GM19035 (cell line): ENCODE data around the gene OR4A47.
"Not testable (repeated sequence)": the region's sequence is repeated elsewhere in the genome, so short reads cannot be mapped to it uniquely, and the experiment has no call there.

ENCODE experiments used
- ATAC-seq: cut with Tn5 transposase; IDR thresholded peaks from one replicate; pipeline ENCODE4 v1.9.1; 2021; ENCODE audit not compliant: unreplicated experiment

The OR4A47 gene, protein sequence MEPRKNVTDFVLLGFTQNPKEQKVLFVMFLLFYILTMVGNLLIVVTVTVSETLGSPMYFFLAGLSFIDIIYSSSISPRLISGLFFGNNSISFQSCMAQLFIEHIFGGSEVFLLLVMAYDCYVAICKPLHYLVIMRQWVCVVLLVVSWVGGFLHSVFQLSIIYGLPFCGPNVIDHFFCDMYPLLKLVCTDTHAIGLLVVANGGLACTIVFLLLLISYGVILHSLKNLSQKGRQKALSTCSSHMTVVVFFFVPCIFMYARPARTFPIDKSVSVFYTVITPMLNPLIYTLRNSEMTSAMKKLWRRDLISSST

GRCh38 chr11:48488493-48488892 lies at the start of gene OR4A47:
OR4A47 (plus strand) TSS chr11:48488793; CDS start chr11:48488793, 0 bp downstream.
- not testable (repeated sequence) for ATAC-seq

DNA sequence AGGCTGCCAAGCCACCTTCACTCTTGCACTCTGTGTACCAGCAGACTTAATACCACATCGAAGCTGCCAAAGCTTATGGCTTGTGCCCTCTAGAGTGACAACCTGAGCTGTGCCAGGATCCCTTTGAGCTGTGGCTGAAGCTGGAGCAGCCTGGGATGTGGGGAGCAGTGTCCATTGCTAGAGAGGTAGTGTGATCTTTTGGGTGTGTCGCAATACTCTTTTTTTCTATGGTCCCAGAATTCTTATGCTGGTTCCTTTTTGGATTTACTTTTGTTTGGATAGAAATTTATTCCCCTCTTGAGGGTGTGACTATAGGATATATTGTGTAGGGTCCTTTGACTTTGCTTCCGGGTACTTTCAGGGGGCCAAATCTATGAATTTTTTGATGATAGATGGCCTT lies 32.7 kb upstream of the OR4A47 start:
- not testable (repeated sequence) for ATAC-seq

DNA sequence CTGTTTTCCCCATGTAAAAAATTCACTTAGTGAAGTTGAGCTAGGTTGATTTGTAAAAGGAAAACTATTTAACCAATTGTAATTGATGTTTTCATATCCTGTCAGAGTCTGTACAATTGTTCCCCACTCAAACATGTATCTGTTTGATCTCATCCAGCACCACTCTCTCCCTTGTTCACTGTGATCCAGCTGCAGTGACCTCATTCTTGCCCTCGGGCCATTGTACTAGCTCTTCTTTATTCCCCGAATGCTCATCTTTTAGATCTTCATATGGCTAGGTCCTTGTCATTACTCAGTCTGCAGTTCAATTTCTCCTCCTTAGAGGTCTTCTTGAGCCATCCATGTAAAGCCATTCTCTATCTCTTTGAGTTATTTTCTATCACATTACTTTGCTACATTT lies 14.6 kb upstream of the OR4A47 start:
- ATAC-seq = not testable (repeated sequence)

- not testable (repeated sequence) for ATAC-seq
Measured at GRCh38 chr11:48474703-48475102, 13.9 kb upstream of the OR4A47 start.

- ATAC-seq = not testable (repeated sequence)
Measured at GRCh38 chr11:48506169-48506568, 17.6 kb downstream of the OR4A47 start.

DNA sequence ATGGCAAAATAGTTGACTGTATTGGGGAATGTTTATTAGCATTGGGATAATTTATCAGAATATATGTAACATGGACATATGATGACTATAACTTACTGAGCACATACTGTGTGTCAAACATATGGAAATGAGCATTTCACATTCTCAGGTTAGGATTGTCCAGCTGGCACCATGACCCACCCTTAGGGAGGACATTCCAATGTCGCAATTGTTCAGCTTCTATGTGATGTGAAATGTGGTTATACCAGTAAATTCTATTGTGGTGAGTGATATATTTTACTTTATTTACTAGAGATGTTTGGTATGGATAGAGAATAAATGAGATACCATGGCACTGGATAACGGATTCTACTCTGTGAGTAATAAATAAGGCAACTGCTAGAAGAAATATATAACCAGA lies 50.4 kb downstream of the OR4A47 start:
- no peak for ATAC-seq
